ENCODE measurements around the gene STAG1.
A peak's percentile ranks its signal among the peaks of the same experiment; 100 is the strongest.
"Not testable (repeated sequence)": the region's sequence is repeated elsewhere in the genome, so short reads cannot be mapped to it uniquely, and the experiment has no call there.

Gene STAG1

GRCh38 chr3:136380530-136380929 is 371.6 kb downstream of the STAG1 start:
- Mint-ChIP-seq H3K4me3 (no peak overlapping the region), H3K27ac (no peak overlapping the region), H3K4me1 (no peaks in the 10 kb centered on the region), H3K9me3 (no peaks in the 10 kb centered on the region), H3K27me3 (no peaks in the 10 kb centered on the region), H3K36me3 (peaks cover 28% of the 10 kb centered on the region)
- no peak for ATAC-seq

- ATAC-seq: no peak
- no peaks in the 10 kb centered on the region for H3K27me3 Mint-ChIP-seq
- H3K36me3 Mint-ChIP-seq: peaks cover 33% of the 10 kb centered on the region
- H3K4me1 Mint-ChIP-seq: no peaks in the 10 kb centered on the region
- H3K9me3 Mint-ChIP-seq: no peaks in the 10 kb centered on the region
- H3K4me3 Mint-ChIP-seq: no peak overlapping the region
- no peak overlapping the region for H3K27ac Mint-ChIP-seq
Observed at GRCh38 chr3:136378011-136378410, 374.2 kb downstream of the STAG1 start.

GRCh38 chr3:136377508-136377907 is 374.7 kb downstream of the STAG1 start:
- Mint-ChIP-seq H3K4me1 (no peaks in the 10 kb centered on the region), H3K27ac (no peak overlapping the region), H3K27me3 (no peaks in the 10 kb centered on the region), H3K9me3 (no peaks in the 10 kb centered on the region), H3K4me3 (no peak overlapping the region), H3K36me3 (peaks cover 36% of the 10 kb centered on the region)
- no peak for ATAC-seq

GRCh38 chr3:136375800-136376199 is 376.4 kb downstream of the STAG1 start:
- H3K4me3 Mint-ChIP-seq, H3K27ac Mint-ChIP-seq, ATAC-seq, H3K27me3 Mint-ChIP-seq, H3K4me1 Mint-ChIP-seq, H3K9me3 Mint-ChIP-seq: not testable (repeated sequence)
- H3K36me3 Mint-ChIP-seq: peaks cover 35% of the 10 kb centered on the region

- H3K9me3 Mint-ChIP-seq: no peaks in the 10 kb centered on the region
- no peaks in the 10 kb centered on the region for H3K27me3 Mint-ChIP-seq
- H3K4me1 Mint-ChIP-seq: no peaks in the 10 kb centered on the region
- no peak overlapping the region for H3K4me3 Mint-ChIP-seq
- ATAC-seq: no peak
- peaks cover 46% of the 10 kb centered on the region for H3K36me3 Mint-ChIP-seq
- no peak overlapping the region for H3K27ac Mint-ChIP-seq
Observed at GRCh38 chr3:136366289-136366688, 385.9 kb downstream of the STAG1 start.

GRCh38 chr3:136353461-136353860 is 398.7 kb downstream of the STAG1 start:
- Mint-ChIP-seq H3K9me3 (peaks cover 5% of the 10 kb centered on the region), H3K36me3 (peaks cover 49% of the 10 kb centered on the region), H3K27ac (peak overlapping the region; percentile 22), H3K4me1 (no peaks in the 10 kb centered on the region), H3K4me3 (no peak overlapping the region), H3K27me3 (no peaks in the 10 kb centered on the region)
- ATAC-seq: no peak

GRCh38 chr3:136351905-136352304 is 400.3 kb downstream of the STAG1 start:
- H3K27ac Mint-ChIP-seq: no peak overlapping the region
- peaks cover 5% of the 10 kb centered on the region for H3K9me3 Mint-ChIP-seq
- no peaks in the 10 kb centered on the region for H3K4me1 Mint-ChIP-seq
- H3K27me3 Mint-ChIP-seq: no peaks in the 10 kb centered on the region
- H3K36me3 Mint-ChIP-seq: peaks cover 34% of the 10 kb centered on the region
- ATAC-seq: no peak
- H3K4me3 Mint-ChIP-seq: no peak overlapping the region

- no peaks in the 10 kb centered on the region for H3K4me1 Mint-ChIP-seq
- no peak for ATAC-seq
- peaks cover 5% of the 10 kb centered on the region for H3K9me3 Mint-ChIP-seq
- no peaks in the 10 kb centered on the region for H3K27me3 Mint-ChIP-seq
- no peak overlapping the region for H3K27ac Mint-ChIP-seq
- H3K4me3 Mint-ChIP-seq: no peak overlapping the region
- H3K36me3 Mint-ChIP-seq: peaks cover 33% of the 10 kb centered on the region
Observed at GRCh38 chr3:136351351-136351750, 400.8 kb downstream of the STAG1 start.

GRCh38 chr3:136350557-136350956 is 401.6 kb downstream of the STAG1 start:
- Mint-ChIP-seq H3K9me3 (peaks cover 2% of the 10 kb centered on the region), H3K36me3 (peaks cover 31% of the 10 kb centered on the region), H3K27ac (no peak overlapping the region), H3K4me1 (no peaks in the 10 kb centered on the region), H3K4me3 (no peak overlapping the region), H3K27me3 (no peaks in the 10 kb centered on the region)
- no peak for ATAC-seq

GRCh38 chr3:136350132-136350531 is 402.0 kb downstream of the STAG1 start:
- Mint-ChIP-seq H3K4me1 (no peaks in the 10 kb centered on the region), H3K27ac (no peak overlapping the region), H3K27me3 (no peaks in the 10 kb centered on the region), H3K9me3 (no peaks in the 10 kb centered on the region), H3K36me3 (peaks cover 28% of the 10 kb centered on the region), H3K4me3 (no peak overlapping the region)
- ATAC-seq: no peak

GRCh38 chr3:136346486-136346885 is 405.7 kb downstream of the STAG1 start:
- no peak for ATAC-seq

GRCh38 chr3:136343873-136344555 is 408.2 kb downstream of the STAG1 start:
- Mint-ChIP-seq H3K9me3 (no peaks in the 10 kb centered on the region), H3K4me3 (no peak overlapping the region), H3K27me3 (no peaks in the 10 kb centered on the region), H3K4me1 (no peaks in the 10 kb centered on the region), H3K36me3 (peaks cover 43% of the 10 kb centered on the region), H3K27ac (no peak overlapping the region)
- no peak for ATAC-seq

More at GRCh38 chr3:136346486-136346885, 405.7 kb downstream of the STAG1 start:
- Mint-ChIP-seq H3K9me3 (no peaks in the 10 kb centered on the region), H3K27me3 (no peaks in the 10 kb centered on the region), H3K27ac (no peak overlapping the region), H3K4me3 (no peak overlapping the region), H3K36me3 (peaks cover 36% of the 10 kb centered on the region), H3K4me1 (no peaks in the 10 kb centered on the region)

GRCh38 chr3:136343446-136343845 is 408.7 kb downstream of the STAG1 start:
- no peak overlapping the region for H3K27ac Mint-ChIP-seq
- no peaks in the 10 kb centered on the region for H3K4me1 Mint-ChIP-seq
- no peak for ATAC-seq
- H3K9me3 Mint-ChIP-seq: no peaks in the 10 kb centered on the region
- H3K36me3 Mint-ChIP-seq: peaks cover 43% of the 10 kb centered on the region
- H3K27me3 Mint-ChIP-seq: no peaks in the 10 kb centered on the region
- no peak overlapping the region for H3K4me3 Mint-ChIP-seq

GRCh38 chr3:136336329-136337100 is 415.7 kb downstream of the STAG1 start:
- Mint-ChIP-seq H3K27me3 (no peaks in the 10 kb centered on the region), H3K36me3 (peaks cover 72% of the 10 kb centered on the region), H3K9me3 (no peaks in the 10 kb centered on the region), H3K4me1 (peaks cover 5% of the 10 kb centered on the region), H3K27ac (no peak overlapping the region), H3K4me3 (no peak overlapping the region)
- no peak for ATAC-seq

- peaks cover 71% of the 10 kb centered on the region for H3K36me3 Mint-ChIP-seq
- not testable (repeated sequence) for H3K27ac Mint-ChIP-seq, H3K27me3 Mint-ChIP-seq, ATAC-seq, H3K9me3 Mint-ChIP-seq, H3K4me3 Mint-ChIP-seq, H3K4me1 Mint-ChIP-seq
Observed at GRCh38 chr3:136334726-136335125, 417.5 kb downstream of the STAG1 start.

GRCh38 chr3:136334209-136334608 is 418.0 kb downstream of the STAG1 start:
- Mint-ChIP-seq H3K27me3 (no peaks in the 10 kb centered on the region), H3K4me1 (peaks cover 5% of the 10 kb centered on the region), H3K9me3 (no peaks in the 10 kb centered on the region), H3K36me3 (peaks cover 72% of the 10 kb centered on the region), H3K4me3 (no peak overlapping the region), H3K27ac (peak overlapping the region; percentile 32)
- ATAC-seq: no peak
